ENCODE measurements around the gene POR.

- no peak for TF ChIP-seq CTCF (IDR thresholded peaks at IDR 0.05)
- no peak for TF ChIP-seq POLR2A (IDR thresholded peaks at IDR 0.05)
Observed at GRCh38 chr7:75920431-75921161, 5.6 kb downstream of the POR start.

All from sigmoid colon (tissue), 3 donors.